ENCODE data around the gene ZBTB32. TPM values are rescaled to one million over a fixed set of nuclear protein-coding genes. Genes with fewer than 3 reads are reported as not detected.

Gene ZBTB32
- total RNA-seq, 1 donor from 2014 or later, result not detected

GRCh38 chr19:35746087-35746462 lies 41.7 kb downstream of the ZBTB32 start:
- H3K36me3 Mint-ChIP-seq (ENCODE audit: unreplicated experiment), result no peaks in the 10 kb centered on the region
- H3K9me3 Mint-ChIP-seq (ENCODE audit: unreplicated experiment), result peaks cover 10% of the 10 kb centered on the region
- peaks cover 5% of the 10 kb centered on the region for H3K27me3 Mint-ChIP-seq (ENCODE audit: unreplicated experiment)
- peak overlapping the region; percentile 98 for H3K4me3 Mint-ChIP-seq (ENCODE audit: unreplicated experiment)
- no peak for TF ChIP-seq CTCF (IDR thresholded peaks at IDR 0.05; ENCODE audit: partially characterized antibody, unreplicated experiment)
- H3K27ac Mint-ChIP-seq (ENCODE audit: unreplicated experiment), result peak overlapping the region; percentile 96
- DNase-seq, result no peak
- H3K4me1 Mint-ChIP-seq (ENCODE audit: low read depth, unreplicated experiment), result peaks cover 10% of the 10 kb centered on the region

- Mint-ChIP-seq H3K27me3 (ENCODE audit: unreplicated experiment) (peaks cover 5% of the 10 kb centered on the region), H3K9me3 (ENCODE audit: unreplicated experiment) (peaks cover 10% of the 10 kb centered on the region), H3K4me3 (ENCODE audit: unreplicated experiment) (peak overlapping the region; percentile 98), H3K36me3 (ENCODE audit: unreplicated experiment) (no peaks in the 10 kb centered on the region), H3K4me1 (ENCODE audit: low read depth, unreplicated experiment) (peaks cover 10% of the 10 kb centered on the region), H3K27ac (ENCODE audit: unreplicated experiment) (peak overlapping the region; percentile 96)
- TF ChIP-seq CTCF (IDR thresholded peaks at IDR 0.05; ENCODE audit: partially characterized antibody, unreplicated experiment), result no peak
- no peak for DNase-seq
These were observed 42.2 kb downstream of the ZBTB32 start for GRCh38 chr19:35746531-35746930.

GRCh38 chr19:35748106-35749020 lies 44.0 kb downstream of the ZBTB32 start, which contains the start of gene LIN37:
TSS of gene LIN37 (plus strand) at chr19:35748576. CDS start at chr19:35748725, 149 bp downstream.
- H3K27ac Mint-ChIP-seq (ENCODE audit: unreplicated experiment), result peak within 1 kb of the TSS; percentile 73
- DNase-seq, result peak; percentile 98
- peaks cover 10% of the 10 kb centered on the region for H3K4me1 Mint-ChIP-seq (ENCODE audit: low read depth, unreplicated experiment)
- H3K4me3 Mint-ChIP-seq (ENCODE audit: unreplicated experiment), result peak within 1 kb of the TSS; percentile 93
- H3K36me3 Mint-ChIP-seq (ENCODE audit: unreplicated experiment), result no peaks in the 10 kb centered on the region
- peaks cover 5% of the 10 kb centered on the region for H3K9me3 Mint-ChIP-seq (ENCODE audit: unreplicated experiment)
- TF ChIP-seq CTCF (IDR thresholded peaks at IDR 0.05; ENCODE audit: partially characterized antibody, unreplicated experiment), result no peak
- H3K27me3 Mint-ChIP-seq (ENCODE audit: unreplicated experiment), result peaks cover 6% of the 10 kb centered on the region

- no peak for DNase-seq
- peaks cover 6% of the 10 kb centered on the region for H3K9me3 Mint-ChIP-seq (ENCODE audit: unreplicated experiment)
These were observed 45.8 kb downstream of the ZBTB32 start for GRCh38 chr19:35750167-35750566.

More at GRCh38 chr19:35750167-35750566, 45.8 kb downstream of the ZBTB32 start:
- peak overlapping the region; percentile 50 for H3K4me3 Mint-ChIP-seq (ENCODE audit: unreplicated experiment)
- no peak overlapping the region for H3K27ac Mint-ChIP-seq (ENCODE audit: unreplicated experiment)
- TF ChIP-seq CTCF (IDR thresholded peaks at IDR 0.05; ENCODE audit: partially characterized antibody, unreplicated experiment), result no peak
- H3K36me3 Mint-ChIP-seq (ENCODE audit: unreplicated experiment), result no peaks in the 10 kb centered on the region
- peaks cover 16% of the 10 kb centered on the region for H3K27me3 Mint-ChIP-seq (ENCODE audit: unreplicated experiment)
- peaks cover 14% of the 10 kb centered on the region for H3K4me1 Mint-ChIP-seq (ENCODE audit: low read depth, unreplicated experiment)

Data from glutamatergic neuron (in vitro differentiated cells).